HL-60 (cell line): ENCODE results near the gene ACOX2.

Experiments
- CTCF ChIP-seq: IDR thresholded peaks from one replicate; pipeline ENCODE4 v1.5.1; 2011; ENCODE audit warnings: low read length, control low read depth, inconsistent platforms; ENCODE audit not compliant: insufficient read depth
- GABPA ChIP-seq: IDR thresholded peaks from 2 replicates; pipeline ENCODE4 v1.6.1; 2012; ENCODE audit warnings: low read depth
- POLR2AphosphoS5 ChIP-seq: IDR thresholded peaks from 2 replicates; pipeline ENCODE4 v1.6.1; 2012; ENCODE audit warnings: low read depth
- REST ChIP-seq: IDR thresholded peaks from 2 replicates; pipeline ENCODE4 v1.6.1; 2012; ENCODE audit warnings: low read depth; ENCODE audit not compliant: insufficient replicate concordance
- SPI1 ChIP-seq: IDR thresholded peaks from 2 replicates; pipeline ENCODE4 v1.6.1; 2012; ENCODE audit warnings: low read depth, mild to moderate bottlenecking, borderline replicate concordance

DNA sequence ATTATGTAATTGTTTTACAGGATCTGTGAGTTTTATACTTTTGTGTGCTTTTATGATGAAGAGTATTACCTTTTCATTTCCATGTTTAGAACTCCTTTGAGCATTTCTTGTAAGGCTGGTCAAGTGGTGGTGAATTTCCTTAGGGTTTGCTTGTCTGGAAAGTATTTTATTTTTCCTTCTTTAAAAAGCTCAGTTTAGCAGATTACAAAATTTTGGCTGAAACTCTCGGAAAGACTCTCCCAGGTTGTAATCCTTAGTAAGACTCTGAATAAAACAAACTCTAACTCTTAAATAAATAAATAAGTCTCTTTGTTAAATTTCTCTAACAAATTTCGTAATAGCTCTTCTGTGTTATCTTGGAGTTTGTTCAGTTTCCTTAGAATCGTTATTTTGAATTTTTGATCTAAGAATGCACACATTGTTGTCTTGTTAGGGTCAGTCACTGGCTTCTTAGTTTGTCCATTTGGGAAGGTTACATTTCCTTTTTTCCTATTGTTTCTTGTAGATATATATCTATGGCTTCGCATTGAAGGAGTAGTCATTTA lies 14.7 kb upstream of the ACOX2 start:
- TF ChIP-seq GABPA (no peak), CTCF (no peak), POLR2AphosphoS5 (no peak), SPI1 (no peak), REST (no peak)
